GM12878 (cell line): ENCODE data around the gene CDC14B.
A peak's percentile ranks its signal among the peaks of the same experiment; 100 is the strongest.

Source experiments
- ATF2 ChIP-seq: IDR thresholded peaks from 2 replicates; pipeline ENCODE4 v1.6.1; 2012; ENCODE audit warnings: low read length, inconsistent platforms
- CTCF ChIP-seq, 3 experiments: IDR thresholded peaks in 2 of 3; conservative IDR thresholded peaks in 1 of 3; 2 replicates each; pipeline ENCODE4 v1.5.1; 2011; ENCODE audit warnings: low read depth in 3 of 3, low read length in 3 of 3, mild to moderate bottlenecking in 3 of 3, control low read depth in 2 of 3, moderate library complexity in 2 of 3, inconsistent platforms in 1 of 3, mixed read lengths in 1 of 3; ENCODE audit not compliant: control insufficient read depth in 2 of 3, insufficient read depth in 1 of 3; ENCODE audit errors: extremely low read depth in 1 of 3
- EZH2 ChIP-seq: IDR thresholded peaks from 2 replicates; pipeline ENCODE4 v1.6.1; 2012; ENCODE audit warnings: low read depth, mild to moderate bottlenecking, control low read depth, inconsistent platforms, low read length, borderline replicate concordance; ENCODE audit not compliant: control insufficient read depth
- KDM1A ChIP-seq: fragments of 200-600 bp; sonication (generic); IDR thresholded peaks from 2 replicates; pipeline ENCODE4 v1.6.1; 2016; ENCODE audit warnings: borderline replicate concordance
- NFYB ChIP-seq: IDR thresholded peaks from 2 replicates; pipeline ENCODE4 v1.6.1; 2011; ENCODE audit warnings: low read depth, mild to moderate bottlenecking, low read length, improper control_type of control experiment, moderate library complexity; ENCODE audit not compliant: insufficient read depth

GRCh38 chr9:96566498-96567202, 53.0 kb downstream of the CDC14B start:
- TF ChIP-seq CTCF (IDR thresholded peaks at IDR 0.05 in 2 of 3, conservative IDR thresholded peaks at IDR 0.05 in 1 of 3; ENCODE audit: control insufficient read depth in 2 of 3, extremely low read depth in 1 of 3, insufficient read depth in 1 of 3, low read depth in 3 of 3, low read length in 3 of 3) (peak; percentile 63 to 77 (median 75)), EZH2 (no peak), ATF2 (no peak), NFYB (no peak), KDM1A (no peak)
